ENCODE data around the gene DENND1A.

GRCh38 chr9:123335193-123335985 lies 594.5 kb downstream of the DENND1A start:
- no peak for TF ChIP-seq POLR2AphosphoS5 (IDR thresholded peaks at IDR 0.05)
- TF ChIP-seq CTCF (IDR thresholded peaks at IDR 0.05) = no peak
- TF ChIP-seq POLR2A (IDR thresholded peaks at IDR 0.05) = no peak
- TF ChIP-seq EP300 (IDR thresholded peaks at IDR 0.05) = no peak
